Neural cell (in vitro differentiated cells): Measurements from ENCODE around the gene SLC9A5. TPM values are rescaled to one million over a fixed set of nuclear protein-coding genes. Genes with fewer than 3 reads are reported as not detected.

Experiments used
- H2AFZ ChIP-seq: fragments of 200-600, 300-800 bp; sonication (generic), shearing (Covaris generic); 2 replicates; pipeline ENCODE4 v1.6.0; 2014; ENCODE audit warnings: low read depth, mild to moderate bottlenecking, antibody characterized with exemption, low read length, moderate library complexity
- H3F3A ChIP-seq: fragments of 200-600 bp; shearing (Covaris generic); 2 replicates; pipeline ENCODE4 v1.6.1; 2016; ENCODE audit warnings: mild to moderate bottlenecking, moderate library complexity, mixed read lengths, antibody characterized with exemption, low read length; ENCODE audit not compliant: insufficient read depth, poor library complexity, severe bottlenecking
- H3K27ac ChIP-seq: fragments of 200-600, 300-800 bp; sonication (generic), shearing (Covaris generic); 2 replicates; pipeline ENCODE4 v1.5.1; 2014; ENCODE audit warnings: mild to moderate bottlenecking, low read length, moderate library complexity
- H3K27me3 ChIP-seq: fragments of 300-800, 200-600 bp; sonication (generic), shearing (Covaris generic); 2 replicates; pipeline ENCODE4 v1.6.0; 2014; ENCODE audit warnings: mild to moderate bottlenecking, low read depth, low read length, moderate library complexity; ENCODE audit not compliant: insufficient read depth
- H3K36me3 ChIP-seq: fragments of 300-800, 200-600 bp; sonication (generic), shearing (Covaris generic); 2 replicates; pipeline ENCODE4 v1.5.1; 2014; ENCODE audit warnings: mild to moderate bottlenecking, antibody characterized with exemption, low read length, moderate library complexity; ENCODE audit not compliant: insufficient read depth
- H3K4me2 ChIP-seq: fragments of 300-800, 200-600 bp; sonication (generic), shearing (Covaris generic); 2 replicates; pipeline ENCODE4 v1.6.0; 2014; ENCODE audit warnings: mild to moderate bottlenecking, low read length
- H3K4me3 ChIP-seq: fragments of 300-800, 200-600 bp; sonication (generic), shearing (Covaris generic); 2 replicates; pipeline ENCODE4 v1.5.1; 2014; ENCODE audit warnings: mild to moderate bottlenecking, low read length, moderate library complexity
- H3K79me2 ChIP-seq: fragments of 200-600 bp; shearing (Covaris generic); replicated peaks from 2 replicates; pipeline ENCODE4 v1.6.0; 2014; ENCODE audit warnings: mild to moderate bottlenecking, low read length, moderate library complexity; ENCODE audit not compliant: insufficient read depth
- H3K9ac ChIP-seq: fragments of 300-800, 200-600 bp; sonication (generic), shearing (Covaris generic); 2 replicates; pipeline ENCODE4 v1.6.1; 2016; ENCODE audit warnings: mild to moderate bottlenecking, low read length, mixed read lengths
- H3K9me2 ChIP-seq: fragments of 200-600 bp; shearing (Covaris generic); 2 replicates; pipeline ENCODE4 v1.6.1; 2016; ENCODE audit warnings: mild to moderate bottlenecking, low read length, mixed read lengths; ENCODE audit not compliant: insufficient read depth
- H3K9me3 ChIP-seq: fragments of 200-600, 300-800 bp; sonication (generic), shearing (Covaris generic); 2 replicates; pipeline ENCODE4 v1.6.1; 2016; ENCODE audit warnings: mild to moderate bottlenecking, mixed run types, low read length, moderate library complexity, mixed read lengths
- H4K20me1 ChIP-seq: fragments of 200-600 bp; shearing (Covaris generic); 2 replicates; pipeline ENCODE4 v1.6.1; 2016; ENCODE audit warnings: mild to moderate bottlenecking, mixed run types; ENCODE audit not compliant: insufficient read depth
- CTCF ChIP-seq: fragments of 450-650 bp; IDR thresholded peaks from 2 replicates; pipeline ENCODE4 v1.5.1; 2014; ENCODE audit warnings: antibody characterized with exemption, mild to moderate bottlenecking, moderate library complexity; ENCODE audit not compliant: poor library complexity, severe bottlenecking
- EP300 ChIP-seq: fragments of 450-650 bp; conservative IDR thresholded peaks from 2 replicates; pipeline ENCODE4 v1.6.1; 2014; ENCODE audit warnings: antibody characterized with exemption, mild to moderate bottlenecking, moderate library complexity; ENCODE audit not compliant: poor library complexity, severe bottlenecking
- EZH2 ChIP-seq: fragments of 200-600, 300-800 bp; shearing (Covaris generic), sonication (generic); IDR thresholded peaks from 2 replicates; pipeline ENCODE4 v1.6.1; 2014; ENCODE audit warnings: antibody characterized with exemption, low read length, borderline replicate concordance, mild to moderate bottlenecking; ENCODE audit not compliant: insufficient read depth, poor library complexity, severe bottlenecking
- MXI1 ChIP-seq: fragments of 450-650 bp; conservative IDR thresholded peaks from 2 replicates; pipeline ENCODE4 v1.6.1; 2014; ENCODE audit warnings: antibody characterized with exemption, mild to moderate bottlenecking; ENCODE audit not compliant: poor library complexity, severe bottlenecking
- POLR2AphosphoS5 ChIP-seq: IDR thresholded peaks from 2 replicates; pipeline ENCODE4 v1.6.1; 2012
- RAD21 ChIP-seq: fragments of 450-650 bp; conservative IDR thresholded peaks from 2 replicates; pipeline ENCODE4 v1.6.1; 2014; ENCODE audit warnings: antibody characterized with exemption, mild to moderate bottlenecking, moderate library complexity
- REST ChIP-seq: IDR thresholded peaks from 2 replicates; pipeline ENCODE4 v1.6.1; 2012; ENCODE audit warnings: borderline replicate concordance
- SMC3 ChIP-seq: fragments of 450-650 bp; conservative IDR thresholded peaks from 2 replicates; pipeline ENCODE4 v1.6.1; 2014; ENCODE audit warnings: antibody characterized with exemption, mild to moderate bottlenecking, moderate library complexity; ENCODE audit not compliant: poor library complexity
- TAF1 ChIP-seq: IDR thresholded peaks from 2 replicates; pipeline ENCODE4 v1.6.1; 2012; ENCODE audit warnings: low read depth
- polyA plus RNA-seq: library from polyadenylated mRNA; depleted of rRNA; stranded (reverse); fragments of >200 nt; gene quantifications from 2 replicates; pipeline ENCODE4 v1.2.3, GENCODE V29; 2014

Gene SLC9A5
- polyA plus RNA-seq, 1 donor from 2014 or later = 1.8 TPM

- Histone ChIP-seq H3F3A (no peaks in the 10 kb centered on the region), H3K9ac (no peak overlapping the region), H2AFZ (no peak overlapping the region), H3K4me3 (no peak overlapping the region), H3K36me3 (no peaks in the 10 kb centered on the region), H3K4me2 (no peak overlapping the region), H3K79me2 (no peaks in the 10 kb centered on the region), H3K9me2 (no peaks in the 10 kb centered on the region), H3K27ac (no peak overlapping the region), H4K20me1 (no peaks in the 10 kb centered on the region), H3K9me3 (no peaks in the 10 kb centered on the region), H3K27me3 (no peaks in the 10 kb centered on the region)
- TF ChIP-seq TAF1 = no peak
- TF ChIP-seq EP300 = no peak
- TF ChIP-seq POLR2AphosphoS5 = no peak
- no peak for TF ChIP-seq CTCF
- TF ChIP-seq SMC3 = no peak
- no peak for TF ChIP-seq RAD21
- no peak for TF ChIP-seq MXI1
- TF ChIP-seq EZH2 = no peak
- TF ChIP-seq REST = no peak
These were observed 45.8 kb upstream of the SLC9A5 start for GRCh38 chr16:67202956-67203493.

GRCh38 chr16:67204076-67204475 is 44.7 kb upstream of the SLC9A5 start:
- no peak overlapping the region for H2AFZ ChIP-seq
- TF ChIP-seq TAF1 (no peak), POLR2AphosphoS5 (no peak), REST (no peak), CTCF (no peak), EP300 (no peak), SMC3 (no peak), MXI1 (no peak), RAD21 (no peak), EZH2 (no peak)
- H3F3A ChIP-seq = no peaks in the 10 kb centered on the region
- no peak overlapping the region for H3K4me2 ChIP-seq
- H3K36me3 ChIP-seq = no peaks in the 10 kb centered on the region
- H3K9me3 ChIP-seq = no peaks in the 10 kb centered on the region
- H3K9ac ChIP-seq = no peak overlapping the region
- no peaks in the 10 kb centered on the region for H4K20me1 ChIP-seq
- H3K4me3 ChIP-seq = no peak overlapping the region
- H3K27me3 ChIP-seq = no peaks in the 10 kb centered on the region
- H3K79me2 ChIP-seq = no peaks in the 10 kb centered on the region
- no peaks in the 10 kb centered on the region for H3K9me2 ChIP-seq
- H3K27ac ChIP-seq = no peak overlapping the region
